Dedifferentiated amniotic fluid mesenchymal stem cell (primary cell): ENCODE results near the gene C2.
A peak's percentile ranks its signal among the peaks of the same experiment; 100 is the strongest.
"Not testable (repeated sequence)": the region's sequence is repeated elsewhere in the genome, so short reads cannot be mapped to it uniquely, and the experiment has no call there.

ENCODE experiments used
- DNase-seq: peaks from one replicate; pipeline ENCODE4 v3.0.0-alpha.2; 2016; ENCODE audit errors: extremely low spot score

C2 gene

DNA sequence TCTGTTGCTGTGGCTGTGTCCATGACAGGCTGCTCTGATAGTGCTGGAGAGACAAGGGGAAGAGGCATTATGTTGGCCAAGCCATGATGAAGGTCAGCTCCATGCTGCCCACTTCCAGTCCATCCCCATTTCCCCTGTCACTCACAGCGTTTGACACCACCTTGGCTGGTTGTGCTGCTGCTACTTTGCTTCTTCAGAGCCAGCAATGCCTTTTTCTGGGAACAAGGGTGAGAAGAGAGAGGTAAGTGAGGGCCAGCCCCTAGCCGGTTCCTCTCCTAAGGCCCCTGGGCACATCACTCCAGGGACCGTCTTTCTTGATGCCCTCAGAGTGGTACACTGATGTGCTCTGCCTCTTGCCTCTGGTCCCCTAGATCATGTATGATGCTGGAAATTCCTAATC is 29.3 kb downstream of the C2 start:
- DNase-seq = no peak

GRCh38 chr6:31958412-31958740 is 30.9 kb downstream of the C2 start:
- no peak for DNase-seq

DNA sequence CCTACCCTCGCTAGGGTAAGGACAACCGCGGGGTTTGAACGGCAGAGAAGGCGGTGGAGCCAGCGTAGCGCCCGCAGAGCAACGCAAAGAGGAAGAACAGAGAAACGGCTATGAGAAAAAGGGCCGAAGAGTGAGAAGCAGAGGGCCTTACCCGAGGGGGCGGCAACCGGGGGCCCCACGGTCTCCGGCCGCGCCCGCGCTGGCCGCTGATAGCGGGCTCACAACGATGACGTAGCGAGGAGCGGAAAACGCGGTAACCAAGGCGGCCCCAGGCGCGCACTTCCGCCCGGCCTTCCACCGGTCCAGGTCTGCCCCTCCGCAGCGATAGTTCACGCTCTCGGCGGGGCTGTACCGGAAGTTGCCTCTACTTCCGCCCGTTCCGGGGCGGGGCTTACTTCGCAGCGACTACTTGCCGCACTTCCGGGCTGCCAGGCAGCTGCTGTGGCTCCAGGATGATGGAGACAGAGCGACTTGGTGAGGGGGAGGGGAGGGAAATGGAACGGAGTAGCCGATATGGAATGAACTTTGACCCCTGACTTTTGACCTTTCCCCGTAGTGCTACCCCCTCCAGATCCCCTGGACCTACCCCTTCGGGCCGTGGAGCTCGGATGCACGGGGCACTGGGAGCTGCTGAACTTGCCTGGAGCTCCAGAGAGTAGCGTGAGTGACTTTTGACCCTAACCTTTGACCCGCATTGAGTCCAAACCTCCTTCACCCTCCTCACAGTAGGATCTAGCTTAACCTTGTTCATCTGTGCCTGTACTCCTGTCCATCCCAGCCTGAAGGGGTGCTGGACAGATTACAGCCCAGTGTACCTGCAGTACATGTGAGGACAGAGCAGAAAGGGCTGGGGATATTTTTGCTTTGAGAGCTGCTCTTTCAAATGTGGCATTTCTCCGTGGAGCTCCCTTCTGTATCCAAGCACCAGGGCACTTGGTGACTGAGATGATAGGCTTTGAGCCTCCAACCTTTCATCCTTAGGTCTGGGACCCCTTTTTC is 31.5 kb downstream of the C2 start, which contains the start of the genes NELFE and SKIC2:
TSS of gene NELFE (minus strand) at position 231 of the 999 bp plus-strand sequence. CDS start 525 bp downstream, outside the sequence.
TSS of gene SKIC2 (plus strand) at position 435 of the 999 bp plus-strand sequence. CDS start at position 453, 18 bp downstream.
- peak; percentile 97 for DNase-seq

DNA sequence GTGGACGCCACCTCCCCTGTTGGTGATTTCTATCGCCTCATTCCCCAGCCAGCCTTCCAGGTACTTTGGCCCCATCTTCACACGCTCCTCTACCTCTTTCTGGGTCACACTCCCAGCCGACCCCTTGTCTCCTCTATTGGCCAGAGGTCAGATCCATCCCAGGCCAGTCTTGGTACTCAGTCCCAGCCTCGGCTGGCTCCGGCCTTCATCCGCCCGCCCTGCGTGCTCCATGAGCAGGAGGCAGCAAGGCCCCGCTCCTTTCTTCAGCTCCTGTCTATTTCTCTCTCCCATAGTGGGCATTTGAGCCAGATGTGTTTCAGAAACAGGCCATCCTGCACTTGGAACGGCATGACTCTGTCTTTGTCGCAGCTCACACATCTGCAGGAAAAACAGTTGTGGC is 34.1 kb downstream of the C2 start:
- no peak for DNase-seq

DNA sequence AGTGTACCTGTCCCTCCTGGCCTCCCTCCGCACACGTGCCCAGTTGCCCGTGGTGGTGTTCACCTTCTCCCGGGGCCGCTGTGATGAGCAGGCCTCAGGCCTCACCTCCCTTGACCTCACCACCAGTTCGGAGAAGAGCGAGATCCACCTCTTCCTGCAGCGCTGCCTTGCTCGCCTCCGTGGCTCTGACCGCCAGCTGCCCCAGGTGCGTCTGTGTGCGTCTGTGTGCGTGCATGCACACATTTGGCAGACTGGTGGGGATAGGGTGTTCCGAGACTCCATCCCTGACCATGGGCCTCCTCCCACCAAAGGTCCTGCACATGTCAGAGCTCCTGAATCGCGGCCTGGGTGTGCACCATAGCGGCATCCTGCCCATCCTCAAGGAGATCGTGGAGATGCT is 36.4 kb downstream of the C2 start:
- DNase-seq = no peak

DNA sequence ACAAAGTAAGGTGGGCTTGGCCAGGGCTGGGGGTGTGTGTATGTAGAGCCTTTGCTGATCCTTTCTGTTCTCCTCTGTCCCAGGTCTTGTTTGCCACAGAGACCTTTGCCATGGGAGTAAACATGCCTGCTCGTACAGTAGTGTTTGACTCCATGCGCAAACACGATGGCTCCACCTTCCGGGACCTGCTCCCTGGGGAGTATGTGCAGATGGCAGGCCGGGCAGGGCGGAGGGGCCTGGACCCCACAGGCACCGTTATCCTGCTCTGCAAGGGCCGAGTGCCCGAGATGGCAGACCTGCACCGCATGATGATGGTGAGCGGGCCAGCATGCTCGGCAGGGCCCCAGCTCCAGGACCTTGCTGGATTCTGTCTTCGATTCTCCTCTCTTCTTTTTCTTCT is 38.2 kb downstream of the C2 start:
- DNase-seq = no peak

GRCh38 chr6:31966506-31966905 is 39.0 kb downstream of the C2 start:
- DNase-seq = no peak

GRCh38 chr6:31966997-31967925 is 39.7 kb downstream of the C2 start:
- no peak for DNase-seq

DNA sequence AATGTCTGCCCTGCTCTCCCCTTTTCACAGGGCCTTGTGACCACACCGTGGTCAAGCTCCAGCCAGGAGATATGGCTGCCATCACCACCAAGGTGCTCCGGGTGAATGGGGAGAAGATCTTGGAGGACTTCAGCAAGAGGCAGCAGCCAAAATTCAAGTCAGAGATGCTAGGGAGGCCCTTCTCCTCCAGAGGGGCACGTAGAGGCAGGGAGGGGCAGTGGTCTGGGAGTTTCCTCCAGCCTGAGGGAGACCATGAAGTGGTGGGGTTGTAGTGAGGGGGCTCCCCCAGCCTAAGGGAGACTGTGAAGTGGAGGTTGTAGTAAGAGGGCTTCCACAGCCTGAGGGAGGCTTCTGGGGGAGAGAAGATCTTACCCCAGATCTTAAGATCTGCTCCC is 40.4 kb downstream of the C2 start:
- no peak for DNase-seq

- DNase-seq = no peak
Measured at GRCh38 chr6:31968326-31968725, 40.8 kb downstream of the C2 start.

DNA sequence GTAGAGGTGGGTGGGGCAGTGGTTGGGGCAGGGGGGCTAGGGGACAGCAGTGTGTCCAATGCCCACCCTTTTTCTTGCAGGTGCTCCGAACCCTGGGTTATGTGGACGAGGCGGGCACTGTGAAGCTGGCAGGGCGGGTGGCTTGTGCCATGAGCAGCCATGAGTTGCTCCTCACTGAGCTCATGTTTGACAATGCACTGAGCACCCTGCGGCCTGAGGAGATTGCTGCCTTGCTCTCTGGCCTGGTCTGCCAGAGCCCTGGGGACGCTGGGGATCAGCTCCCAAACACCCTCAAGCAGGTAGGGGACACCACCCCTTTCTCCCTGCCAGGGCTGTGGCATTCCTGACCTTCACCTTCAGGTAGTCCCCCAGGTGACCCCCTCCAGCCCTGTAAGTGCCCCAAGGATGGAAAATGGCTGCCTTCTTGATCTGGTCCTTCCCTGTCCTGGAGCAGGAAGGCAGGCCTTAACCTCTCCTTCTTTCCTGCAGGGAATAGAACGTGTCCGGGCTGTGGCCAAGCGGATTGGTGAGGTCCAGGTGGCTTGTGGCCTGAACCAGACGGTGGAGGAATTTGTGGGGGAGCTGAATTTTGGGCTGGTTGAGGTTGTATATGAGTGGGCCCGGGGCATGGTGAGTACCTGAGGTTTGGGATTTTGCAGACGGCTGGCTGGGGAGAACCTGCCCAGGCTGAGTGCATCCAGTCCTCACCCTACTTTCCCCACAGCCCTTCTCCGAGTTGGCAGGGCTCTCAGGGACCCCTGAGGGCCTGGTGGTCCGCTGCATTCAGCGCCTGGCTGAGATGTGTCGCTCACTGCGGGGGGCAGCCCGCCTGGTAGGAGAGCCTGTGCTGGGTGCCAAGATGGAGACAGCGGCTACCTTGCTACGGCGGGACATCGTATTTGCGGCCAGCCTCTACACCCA is 41.5 kb downstream of the C2 start:
- DNase-seq = no peak

DNA sequence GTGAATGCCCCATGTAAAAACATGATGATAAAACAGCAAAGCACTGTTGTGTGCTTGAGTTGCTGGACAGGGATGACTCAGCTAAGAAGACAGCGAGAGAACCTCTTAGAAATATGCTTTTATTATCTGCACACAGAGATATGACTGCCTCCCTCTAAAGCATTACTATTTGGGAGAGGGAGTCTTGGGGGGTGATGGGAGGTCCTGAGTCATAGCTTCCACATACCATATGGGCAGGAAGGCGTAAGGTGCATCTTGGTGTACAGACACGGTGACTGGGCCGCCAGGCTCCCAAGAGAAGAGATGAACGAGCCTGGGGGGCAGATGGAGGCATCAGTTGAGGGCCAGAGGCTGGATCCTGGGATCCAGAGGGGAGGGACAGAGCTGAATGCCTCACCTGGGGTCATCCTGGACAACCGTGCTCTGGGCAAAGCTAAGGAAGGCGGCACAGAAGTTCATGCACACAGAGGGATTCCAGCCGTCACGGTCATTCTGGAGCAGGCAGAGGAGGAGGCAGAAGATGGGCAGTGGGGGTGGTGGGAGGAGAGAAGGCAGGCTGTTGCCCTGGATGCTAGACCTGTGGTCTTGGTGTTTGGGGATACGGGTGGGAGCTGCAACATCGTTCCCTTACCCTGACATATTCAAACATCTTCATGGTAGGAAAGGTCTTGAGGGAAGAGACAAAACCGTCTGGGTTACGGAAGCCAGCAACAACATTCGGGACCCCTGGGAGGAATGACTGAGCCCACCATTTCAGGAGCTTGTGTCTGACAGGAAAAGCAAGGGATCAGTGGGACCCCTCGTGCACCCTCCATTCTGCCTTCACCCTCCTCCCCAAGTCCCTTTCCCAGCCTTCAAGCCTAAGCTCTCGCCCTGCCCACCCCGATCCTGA is 42.4 kb downstream of the C2 start:
- DNase-seq = no peak

- no peak for DNase-seq
Measured at GRCh38 chr6:31970604-31971271, 43.2 kb downstream of the C2 start.

- no peak for DNase-seq
Measured at GRCh38 chr6:31971279-31971992, 43.9 kb downstream of the C2 start.

DNA sequence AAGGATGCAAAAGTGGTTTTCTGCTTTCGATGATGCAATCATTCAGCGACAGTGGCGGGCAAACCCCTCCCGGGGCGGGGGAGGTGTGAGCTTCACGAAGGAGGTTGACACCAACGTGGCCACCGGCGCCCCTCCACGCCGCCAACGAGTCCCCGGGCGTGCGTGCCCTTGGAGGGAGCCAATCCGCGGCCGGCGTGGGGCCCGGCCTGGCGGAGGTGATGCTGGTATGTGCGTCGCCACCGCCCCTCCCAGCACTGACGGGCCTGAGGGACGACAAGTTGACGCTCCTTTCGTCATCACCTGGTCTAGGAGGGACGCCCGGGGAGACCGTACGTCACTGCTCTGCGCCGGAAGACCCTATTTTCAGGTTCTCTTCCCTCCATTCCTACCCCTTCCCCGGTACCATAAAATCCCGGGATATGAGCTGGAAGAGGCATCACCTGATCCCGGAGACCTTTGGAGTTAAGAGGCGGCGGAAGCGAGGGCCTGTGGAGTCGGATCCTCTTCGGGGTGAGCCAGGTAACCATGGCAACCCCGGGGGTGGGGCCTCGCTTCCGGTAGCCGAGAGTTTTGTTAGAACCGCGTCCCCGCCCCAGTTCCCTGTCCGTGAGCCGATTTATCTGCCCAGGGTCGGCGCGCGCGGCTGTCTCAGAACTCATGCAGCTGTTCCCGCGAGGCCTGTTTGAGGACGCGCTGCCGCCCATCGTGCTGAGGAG is 44.6 kb downstream of the C2 start, which contains the start of gene DXO:
TSS of gene DXO (minus strand) at position 146 of the 716 bp plus-strand sequence. CDS start 463 bp downstream, outside the sequence.
- peak; percentile 97 for DNase-seq

DNA sequence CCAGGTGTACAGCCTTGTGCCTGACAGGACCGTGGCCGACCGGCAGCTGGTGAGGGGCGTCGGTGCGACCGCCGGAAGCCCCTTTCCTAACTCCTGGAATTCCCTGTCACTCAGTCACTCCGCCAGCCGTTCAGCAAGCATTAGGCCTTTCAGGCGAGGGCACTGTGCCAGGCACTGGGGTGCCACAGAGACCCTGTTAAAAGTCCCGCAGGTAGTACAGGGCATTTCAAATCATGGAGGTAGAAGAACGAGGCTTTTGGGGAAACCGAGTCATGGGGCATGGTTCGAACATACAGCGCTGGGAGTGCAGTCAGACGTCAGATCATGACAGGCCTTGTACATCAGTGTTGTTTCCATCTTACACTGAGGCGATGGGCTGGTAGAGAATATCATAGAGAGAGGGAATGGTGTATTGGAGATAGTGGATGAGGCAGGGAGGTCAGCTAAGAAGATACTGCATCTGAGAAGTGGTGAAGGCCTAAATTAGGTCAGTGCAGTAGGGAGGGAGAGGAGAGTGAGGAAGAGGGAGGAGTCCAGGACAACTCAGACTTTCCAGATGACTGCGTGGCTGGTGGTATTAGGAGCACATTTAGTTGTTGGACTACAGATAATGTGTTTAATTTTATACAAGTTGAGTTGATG is 45.3 kb downstream of the C2 start:
- peak; percentile 35 for DNase-seq

DNA sequence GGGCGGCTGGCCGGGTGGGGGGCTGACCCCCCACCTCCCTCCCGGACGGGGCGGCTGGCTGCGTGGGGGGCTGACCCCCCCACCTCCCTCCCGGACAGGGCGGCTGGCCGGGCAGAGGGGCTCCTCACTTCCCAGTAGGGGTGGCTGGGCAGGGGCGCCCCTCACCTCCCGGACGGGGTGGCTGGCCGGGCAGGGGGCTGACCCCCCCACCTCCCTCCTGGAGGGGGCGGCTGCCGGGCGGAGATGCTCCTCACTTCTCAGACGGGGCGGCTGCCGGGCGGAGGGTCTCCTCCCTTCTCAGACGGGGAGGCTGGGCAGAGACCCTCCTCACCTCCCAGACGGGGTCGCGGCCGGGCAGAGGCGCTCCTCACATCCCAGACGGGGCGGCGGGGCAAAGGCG is 48.5 kb downstream of the C2 start:
- not testable (repeated sequence) for DNase-seq
